Head of caudate nucleus (tissue), 42 donors: ENCODE results near the gene DYNC2I2.
"Not testable (repeated sequence)": the region's sequence is repeated elsewhere in the genome, so short reads cannot be mapped to it uniquely, and the experiment has no call there.

ENCODE experiments used
- DNase-seq, 42 donors: peaks; one replicate each; pipeline versions ENCODE4 v3.0.0 to v3.0.0-alpha.2; 2020 to 2021; ENCODE audit warnings: mixed read lengths in 7 of 42
- intact Hi-C: fragments of 100-400 bp; cut with DNase I; formaldehyde crosslinking; loops from one replicate; pipeline ENCODE4 v1.15.0; 2022

Gene DYNC2I2

GRCh38 chr9:128656416-128657343 is at the start of gene DYNC2I2:
DYNC2I2 (minus strand) TSS chr9:128656847; CDS start chr9:128656726, 121 bp downstream.
- intact Hi-C loops, result no loop called here

GRCh38 chr9:128706045-128706444 is 49.4 kb upstream of the DYNC2I2 start:
- intact Hi-C loops, result no loop called here
- DNase-seq, result no peak

More at GRCh38 chr9:128656416-128657343, at the start of gene DYNC2I2:
- DNase-seq, result peak; percentile 87 to 98 (median 97)

GRCh38 chr9:128705051-128705965 is 48.7 kb upstream of the DYNC2I2 start:
- peak in 1 of 42 donors; percentile 4 for DNase-seq
- intact Hi-C loops, result no loop called here

GRCh38 chr9:128704356-128704670 is 47.7 kb upstream of the DYNC2I2 start:
- intact Hi-C loops, result no loop called here
- DNase-seq, result no peak

- no peak for DNase-seq
- intact Hi-C loops, result no loop called here
These were observed 47.1 kb upstream of the DYNC2I2 start for GRCh38 chr9:128703616-128704355.

- peak in 7 of 42 donors; percentile 7 to 45 (median 33) for DNase-seq
- intact Hi-C loops, result no loop called here
These were observed 46.4 kb upstream of the DYNC2I2 start for GRCh38 chr9:128702949-128703615.

- intact Hi-C loops, result no loop called here
These were observed 45.9 kb upstream of the DYNC2I2 start, which contains the start of gene PKN3 for GRCh38 chr9:128702445-128702948. PKN3 (plus strand) TSS chr9:128702503; CDS start chr9:128702916, 413 bp downstream.

GRCh38 chr9:128701227-128701854 is 44.7 kb upstream of the DYNC2I2 start:
- DNase-seq, result peak in 2 of 42 donors; percentile 6
- intact Hi-C loops, result no loop called here

More at GRCh38 chr9:128702445-128702948, 45.9 kb upstream of the DYNC2I2 start, which contains the start of gene PKN3:
- DNase-seq, result peak; percentile 41 to 92 (median 81)

GRCh38 chr9:128699096-128699795 is 42.6 kb upstream of the DYNC2I2 start:
- DNase-seq, result peak in 2 of 42 donors; percentile 14 to 22
- intact Hi-C loops, result not testable (repeated sequence)

- DNase-seq, result no peak
- intact Hi-C loops, result no loop called here
These were observed 40.5 kb upstream of the DYNC2I2 start for GRCh38 chr9:128696923-128697707.

GRCh38 chr9:128694344-128694743 is 37.7 kb upstream of the DYNC2I2 start:
- peak in 1 of 42 donors; percentile 16 for DNase-seq
- intact Hi-C loops, result no loop called here

- intact Hi-C loops, DNase-seq: not testable (repeated sequence)
These were observed 37.1 kb upstream of the DYNC2I2 start for GRCh38 chr9:128693738-128694137.

- intact Hi-C loops, result no loop called here
- DNase-seq, result no peak
These were observed 34.0 kb upstream of the DYNC2I2 start for GRCh38 chr9:128690684-128691034.

- intact Hi-C loops, result no loop called here
- DNase-seq, result peak in 38 of 42 donors; percentile 22 to 83 (median 52)
These were observed 33.4 kb upstream of the DYNC2I2 start for GRCh38 chr9:128689820-128690683.

- intact Hi-C loops, result no loop called here
These were observed 32.7 kb upstream of the DYNC2I2 start for GRCh38 chr9:128689293-128689774.

More at GRCh38 chr9:128689293-128689774, 32.7 kb upstream of the DYNC2I2 start:
- peak in 27 of 42 donors; percentile 22 to 81 (median 54) for DNase-seq
